ENCODE results near the gene ARCN1.

DNA sequence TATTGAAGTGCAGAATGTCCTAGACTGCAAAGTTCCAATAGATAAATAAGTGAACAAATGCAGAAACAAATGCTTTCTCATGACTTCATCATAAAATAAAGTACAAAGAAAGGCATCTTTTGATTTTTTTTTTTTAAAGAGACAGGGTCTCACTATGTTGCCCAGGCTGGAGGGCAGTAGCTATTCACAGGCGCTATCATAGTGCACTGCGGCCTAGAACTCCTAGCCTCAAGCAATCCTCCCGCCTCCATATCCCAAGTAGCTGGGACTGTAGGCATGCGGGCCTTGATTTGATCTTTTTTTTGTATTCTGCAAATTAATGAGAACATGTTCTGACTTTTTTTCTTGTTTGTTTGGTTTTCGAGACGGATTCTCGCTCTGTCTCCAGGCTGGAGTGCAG is 2.4 kb downstream of the ARCN1 start:
- TF ChIP-seq CEBPB (IDR thresholded peaks at IDR 0.05; ENCODE audit: low read depth, low read length) (no peak), POLR2A (IDR thresholded peaks at IDR 0.05; ENCODE audit: low read depth, low read length) (no peak), FOS (IDR thresholded peaks at IDR 0.05; ENCODE audit: low read depth, low read length) (no peak), CTCF (conservative IDR thresholded peaks at IDR 0.05; ENCODE audit: low read depth, low read length) (no peak), RFX5 (IDR thresholded peaks at IDR 0.05; ENCODE audit: low read depth, low read length) (no peak), MAZ (IDR thresholded peaks at IDR 0.05; ENCODE audit: borderline replicate concordance, low read depth, low read length) (no peak), RAD21 (IDR thresholded peaks at IDR 0.05; ENCODE audit: low read length) (no peak), RCOR1 (IDR thresholded peaks at IDR 0.05; ENCODE audit: insufficient replicate concordance, low read length) (no peak), NFE2L2 (IDR thresholded peaks at IDR 0.05; ENCODE audit: low read depth, low read length) (no peak), MXI1 (IDR thresholded peaks at IDR 0.05; ENCODE audit: borderline replicate concordance, low read depth, low read length) (no peak), BHLHE40 (IDR thresholded peaks at IDR 0.05; ENCODE audit: low read depth, low read length) (no peak), MAFK (IDR thresholded peaks at IDR 0.05; ENCODE audit: low read depth, low read length) (no peak)
- TF ChIP-seq, protein P1, sequence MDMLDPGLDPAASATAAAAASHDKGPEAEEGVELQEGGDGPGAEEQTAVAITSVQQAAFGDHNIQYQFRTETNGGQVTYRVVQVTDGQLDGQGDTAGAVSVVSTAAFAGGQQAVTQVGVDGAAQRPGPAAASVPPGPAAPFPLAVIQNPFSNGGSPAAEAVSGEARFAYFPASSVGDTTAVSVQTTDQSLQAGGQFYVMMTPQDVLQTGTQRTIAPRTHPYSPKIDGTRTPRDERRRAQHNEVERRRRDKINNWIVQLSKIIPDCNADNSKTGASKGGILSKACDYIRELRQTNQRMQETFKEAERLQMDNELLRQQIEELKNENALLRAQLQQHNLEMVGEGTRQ (IDR thresholded peaks at IDR 0.05; ENCODE audit: low read depth, low read length), result no peak

Data from IMR-90 (cell line).